Measurements from ENCODE around the gene PLXNA4. TPM values are rescaled to one million over a fixed set of nuclear protein-coding genes. Genes with fewer than 3 reads are reported as not detected.
"Not testable (repeated sequence)": the region's sequence is repeated elsewhere in the genome, so short reads cannot be mapped to it uniquely, and the experiment has no call there.

The PLXNA4 gene
- total RNA-seq, 2 donors from 2014 or later: 1.4 to 2.3 TPM

GRCh38 chr7:132402096-132402495 is 174.2 kb downstream of the PLXNA4 start:
- H3K9me3 Mint-ChIP-seq: no peaks in the 10 kb centered on the region
- H3K27ac Mint-ChIP-seq: no peak overlapping the region
- H3K4me3 Mint-ChIP-seq: no peak overlapping the region
- H3K4me1 Mint-ChIP-seq: no peaks in the 10 kb centered on the region
- ATAC-seq (replicated peaks): no peak
- no peaks in the 10 kb centered on the region for H3K36me3 Mint-ChIP-seq (ENCODE audit: low read depth)
- no peaks in the 10 kb centered on the region for H3K27me3 Mint-ChIP-seq

GRCh38 chr7:132400561-132401142 is 175.6 kb downstream of the PLXNA4 start:
- Mint-ChIP-seq H3K27me3 (no peaks in the 10 kb centered on the region), H3K36me3 (ENCODE audit: low read depth) (no peaks in the 10 kb centered on the region), H3K27ac (no peak overlapping the region), H3K9me3 (no peaks in the 10 kb centered on the region), H3K4me3 (no peak overlapping the region), H3K4me1 (no peaks in the 10 kb centered on the region)
- ATAC-seq (replicated peaks): no peak

GRCh38 chr7:132399367-132399766 is 176.9 kb downstream of the PLXNA4 start:
- no peaks in the 10 kb centered on the region for H3K9me3 Mint-ChIP-seq
- H3K27ac Mint-ChIP-seq: no peak overlapping the region
- ATAC-seq (replicated peaks): no peak
- H3K36me3 Mint-ChIP-seq (ENCODE audit: low read depth): no peaks in the 10 kb centered on the region
- no peak overlapping the region for H3K4me3 Mint-ChIP-seq
- no peaks in the 10 kb centered on the region for H3K4me1 Mint-ChIP-seq
- no peaks in the 10 kb centered on the region for H3K27me3 Mint-ChIP-seq

GRCh38 chr7:132398253-132398925 is 177.9 kb downstream of the PLXNA4 start:
- no peak for ATAC-seq (replicated peaks)
- Mint-ChIP-seq H3K4me1 (no peaks in the 10 kb centered on the region), H3K27ac (no peak overlapping the region), H3K36me3 (ENCODE audit: low read depth) (no peaks in the 10 kb centered on the region), H3K27me3 (no peaks in the 10 kb centered on the region), H3K9me3 (no peaks in the 10 kb centered on the region), H3K4me3 (no peak overlapping the region)

- Mint-ChIP-seq H3K4me3 (no peak overlapping the region), H3K4me1 (no peaks in the 10 kb centered on the region), H3K9me3 (no peaks in the 10 kb centered on the region), H3K27me3 (no peaks in the 10 kb centered on the region), H3K27ac (no peak overlapping the region), H3K36me3 (ENCODE audit: low read depth) (no peaks in the 10 kb centered on the region)
- ATAC-seq (replicated peaks): no peak
These were observed 179.2 kb downstream of the PLXNA4 start for GRCh38 chr7:132397070-132397469.

GRCh38 chr7:132395361-132395760 is 180.9 kb downstream of the PLXNA4 start:
- H3K27me3 Mint-ChIP-seq: no peaks in the 10 kb centered on the region
- no peaks in the 10 kb centered on the region for H3K36me3 Mint-ChIP-seq (ENCODE audit: low read depth)
- H3K9me3 Mint-ChIP-seq: no peaks in the 10 kb centered on the region
- ATAC-seq (replicated peaks): no peak
- H3K4me1 Mint-ChIP-seq: no peaks in the 10 kb centered on the region
- H3K4me3 Mint-ChIP-seq: no peak overlapping the region
- H3K27ac Mint-ChIP-seq: no peak overlapping the region

- Mint-ChIP-seq H3K27me3 (no peaks in the 10 kb centered on the region), H3K4me1 (no peaks in the 10 kb centered on the region), H3K36me3 (ENCODE audit: low read depth) (no peaks in the 10 kb centered on the region), H3K9me3 (no peaks in the 10 kb centered on the region), H3K27ac (no peak overlapping the region), H3K4me3 (no peak overlapping the region)
- ATAC-seq (replicated peaks): peak; percentile 29
These were observed 181.7 kb downstream of the PLXNA4 start for GRCh38 chr7:132394283-132395198.

- Mint-ChIP-seq H3K27ac (no peak overlapping the region), H3K4me3 (no peak overlapping the region), H3K36me3 (ENCODE audit: low read depth) (no peaks in the 10 kb centered on the region), H3K27me3 (no peaks in the 10 kb centered on the region), H3K4me1 (no peaks in the 10 kb centered on the region), H3K9me3 (no peaks in the 10 kb centered on the region)
- no peak for ATAC-seq (replicated peaks)
These were observed 182.4 kb downstream of the PLXNA4 start for GRCh38 chr7:132393789-132394261.

GRCh38 chr7:132392713-132393112 is 183.6 kb downstream of the PLXNA4 start:
- no peaks in the 10 kb centered on the region for H3K9me3 Mint-ChIP-seq
- no peak for ATAC-seq (replicated peaks)
- H3K4me3 Mint-ChIP-seq: no peak overlapping the region
- H3K36me3 Mint-ChIP-seq (ENCODE audit: low read depth): no peaks in the 10 kb centered on the region
- H3K27me3 Mint-ChIP-seq: peaks cover 3% of the 10 kb centered on the region
- no peaks in the 10 kb centered on the region for H3K4me1 Mint-ChIP-seq
- H3K27ac Mint-ChIP-seq: no peak overlapping the region

GRCh38 chr7:132390705-132391104 is 185.6 kb downstream of the PLXNA4 start:
- Mint-ChIP-seq H3K27ac (no peak overlapping the region), H3K9me3 (no peaks in the 10 kb centered on the region), H3K4me1 (no peaks in the 10 kb centered on the region), H3K4me3 (no peak overlapping the region), H3K27me3 (peaks cover 4% of the 10 kb centered on the region), H3K36me3 (ENCODE audit: low read depth) (no peaks in the 10 kb centered on the region)
- no peak for ATAC-seq (replicated peaks)

GRCh38 chr7:132390049-132390448 is 186.2 kb downstream of the PLXNA4 start:
- not testable (repeated sequence) for H3K27me3 Mint-ChIP-seq; H3K36me3 Mint-ChIP-seq (ENCODE audit: low read depth); H3K9me3 Mint-ChIP-seq; H3K27ac Mint-ChIP-seq; H3K4me1 Mint-ChIP-seq; ATAC-seq (replicated peaks); H3K4me3 Mint-ChIP-seq

- no peaks in the 10 kb centered on the region for H3K4me1 Mint-ChIP-seq
- peaks cover 9% of the 10 kb centered on the region for H3K27me3 Mint-ChIP-seq
- no peak for ATAC-seq (replicated peaks)
- no peak overlapping the region for H3K27ac Mint-ChIP-seq
- H3K36me3 Mint-ChIP-seq (ENCODE audit: low read depth): no peaks in the 10 kb centered on the region
- no peak overlapping the region for H3K4me3 Mint-ChIP-seq
- H3K9me3 Mint-ChIP-seq: no peaks in the 10 kb centered on the region
These were observed 187.6 kb downstream of the PLXNA4 start for GRCh38 chr7:132388688-132389087.

- Mint-ChIP-seq H3K9me3 (no peaks in the 10 kb centered on the region), H3K36me3 (ENCODE audit: low read depth) (no peaks in the 10 kb centered on the region), H3K27me3 (peaks cover 11% of the 10 kb centered on the region), H3K27ac (no peak overlapping the region), H3K4me1 (no peaks in the 10 kb centered on the region), H3K4me3 (no peak overlapping the region)
- ATAC-seq (replicated peaks): no peak
These were observed 188.7 kb downstream of the PLXNA4 start for GRCh38 chr7:132387596-132387995.

GRCh38 chr7:132386201-132386681 is 190.0 kb downstream of the PLXNA4 start:
- Mint-ChIP-seq H3K4me3 (no peak overlapping the region), H3K27ac (no peak overlapping the region), H3K36me3 (ENCODE audit: low read depth) (no peaks in the 10 kb centered on the region), H3K4me1 (no peaks in the 10 kb centered on the region), H3K9me3 (no peaks in the 10 kb centered on the region), H3K27me3 (peaks cover 11% of the 10 kb centered on the region)
- ATAC-seq (replicated peaks): no peak

All from activated T-helper 17 cell treated with anti-CD3 and anti-CD28 coated beads, Interleukin-2, amount 50 U/mL, for 72 hours (primary cell).